A549 (cell line): ENCODE data around the gene HSD17B3. TPM values are rescaled to one million over a fixed set of nuclear protein-coding genes. Genes with fewer than 3 reads are reported as not detected.
A peak's percentile ranks its signal among the peaks of the same experiment; 100 is the strongest.

Experiments
- ATAC-seq, 2 experiments: fragments of 200-7000 bp in 1 of 2; fragments of >200 bp in 1 of 2; cut with Nextera tagmentation in 1 of 2; cut with Tn5 transposase in 1 of 2; 3 replicates each; pipeline versions ENCODE4 v1.8.0 to v1.9.1; 2018 to 2020; ENCODE audit warnings: mild to moderate bottlenecking in 1 of 2, moderate library complexity in 1 of 2
- CTCF ChIA-PET: fragments of 300-600 bp; sonication (Branson Sonifier 250); formaldehyde crosslinking; extraction: SDS; loops from one replicate; lab custom pipeline; 2021; ENCODE audit warnings: antibody characterized with exemption, inconsistent platforms; lab: Yijun Ruan, JAX
- POLR2A ChIA-PET: fragments of 350-600 bp; formaldehyde crosslinking; extraction: SDS; loops from one replicate; lab custom pipeline; 2021; ENCODE audit warnings: antibody characterized with exemption, inconsistent platforms; lab: Yijun Ruan, JAX
- DNase-seq, 2 experiments: peaks; one replicate each; pipeline versions ENCODE4 v3.0.0 to v3.0.0-alpha.2; 2011 to 2016; ENCODE audit warnings: low read depth in 1 of 2, low spot score in 1 of 2
- FAIRE-seq: peaks from 2 replicates; lab custom pipeline; 2011; peaks lifted over from hg19 to GRCh38; lab: Jason Lieb, UNC
- H3K27ac ChIP-seq, 2 experiments: fragments of >200 bp; sonication (Bioruptor Twin); formaldehyde crosslinking; 3 replicates each; pipeline ENCODE4 v1.5.1; 2016 to 2017
- H3K4me1 ChIP-seq: fragments of >200 bp; sonication (Bioruptor Twin); formaldehyde crosslinking; 3 replicates; pipeline ENCODE4 v1.6.1; 2016
- H3K4me2 ChIP-seq: fragments of >200 bp; sonication (Bioruptor Twin); formaldehyde crosslinking; 3 replicates; pipeline ENCODE4 v1.6.1; 2016
- H3K4me3 ChIP-seq: fragments of >200 bp; sonication (Bioruptor Twin); formaldehyde crosslinking; 3 replicates; pipeline ENCODE4 v1.5.1; 2016
- H3K9me3 ChIP-seq: fragments of >200 bp; sonication (Bioruptor Twin); formaldehyde crosslinking; 3 replicates; pipeline ENCODE4 v1.6.1; 2016
- BHLHE40 ChIP-seq: IDR thresholded peaks from 2 replicates; pipeline ENCODE4 v1.6.1; 2012; ENCODE audit warnings: low read depth, low read length, inconsistent platforms
- CBX2 ChIP-seq: fragments of 200-600 bp; sonication (generic); IDR thresholded peaks from 2 replicates; pipeline ENCODE4 v1.6.1; 2016; ENCODE audit warnings: low read depth, mild to moderate bottlenecking, borderline replicate concordance
- CEBPB ChIP-seq, 2 experiments: fragments of >200 bp in 1 of 2; sonication (Bioruptor Twin) in 1 of 2; formaldehyde crosslinking in 1 of 2; IDR thresholded peaks; 2 replicates each; pipeline ENCODE4 v1.6.1; 2012 to 2016
- CHD2 ChIP-seq: fragments of 150-350 bp; IDR thresholded peaks from 2 replicates; pipeline ENCODE4 v1.6.1; 2014; ENCODE audit warnings: low read length; ENCODE audit not compliant: partially characterized antibody
- EHMT2 ChIP-seq: fragments of 200-600 bp; sonication (generic); IDR thresholded peaks from 2 replicates; pipeline ENCODE4 v1.6.1; 2016; ENCODE audit warnings: antibody characterized with exemption, low read depth, mild to moderate bottlenecking, moderate library complexity
- EP300 ChIP-seq, 2 experiments: fragments of >200 bp; sonication (Bioruptor Twin); formaldehyde crosslinking; IDR thresholded peaks; 2 replicates in 1 of 2; 3 replicates in 1 of 2; pipeline ENCODE4 v1.6.1; 2016 to 2017
- FOSB ChIP-seq: fragments of 250-450 bp; sonication (Bioruptor Pico); IDR thresholded peaks from 2 replicates; pipeline ENCODE4 v1.5.0; 2020; ENCODE audit warnings: mild to moderate bottlenecking, moderate library complexity
- FOSL2 ChIP-seq, 2 experiments: fragments of 450-650 bp in 1 of 2; fragments of >200 bp in 1 of 2; sonication (Bioruptor Twin) in 1 of 2; formaldehyde crosslinking; IDR thresholded peaks; 2 replicates each; pipeline versions ENCODE4 v1.5.0 to v1.6.1; 2016 to 2020; ENCODE audit warnings: mild to moderate bottlenecking in 1 of 2, moderate library complexity in 1 of 2
- FOXS1 ChIP-seq: fragments of 250-450 bp; sonication (Bioruptor Pico); IDR thresholded peaks from 2 replicates; pipeline ENCODE4 v1.5.0; 2020; ENCODE audit warnings: mild to moderate bottlenecking, moderate library complexity
- GATA3 ChIP-seq: IDR thresholded peaks from 2 replicates; pipeline ENCODE4 v1.6.1; 2012; ENCODE audit warnings: borderline replicate concordance
- HOXA7 ChIP-seq: fragments of 250-450 bp; sonication (Bioruptor Pico); IDR thresholded peaks from 2 replicates; pipeline ENCODE4 v1.5.0; 2020; ENCODE audit warnings: mild to moderate bottlenecking, moderate library complexity
- JUN ChIP-seq, 2 experiments: fragments of >200 bp; sonication (Bioruptor Twin); formaldehyde crosslinking; IDR thresholded peaks; 2 replicates in 1 of 2; 3 replicates in 1 of 2; pipeline ENCODE4 v1.6.1; 2016 to 2017
- JUNB ChIP-seq: fragments of >200 bp; sonication (Bioruptor Twin); formaldehyde crosslinking; IDR thresholded peaks from 2 replicates; pipeline ENCODE4 v1.6.1; 2016
- KDM1A ChIP-seq: fragments of 200-600 bp; sonication (generic); IDR thresholded peaks from 2 replicates; pipeline ENCODE4 v1.6.1; 2016; ENCODE audit warnings: low read depth, mild to moderate bottlenecking
- MAZ ChIP-seq: fragments of 150-350 bp; IDR thresholded peaks from 2 replicates; pipeline ENCODE4 v1.6.1; 2014; ENCODE audit warnings: antibody characterized with exemption, low read depth, low read length, borderline replicate concordance
- NFE2L2 ChIP-seq: fragments of 150-350 bp; conservative IDR thresholded peaks from 2 replicates; pipeline ENCODE4 v1.6.1; 2014; ENCODE audit warnings: low read length
- POLR2A ChIP-seq: IDR thresholded peaks from 2 replicates; pipeline ENCODE4 v1.6.1; 2012; ENCODE audit warnings: mild to moderate bottlenecking, low read length
- SMC3 ChIP-seq: fragments of >200 bp; sonication (Bioruptor Twin); formaldehyde crosslinking; IDR thresholded peaks from 3 replicates; pipeline ENCODE4 v1.6.1; 2018; ENCODE audit warnings: inconsistent platforms
- TFCP2L1 ChIP-seq: fragments of 250-450 bp; sonication (Bioruptor Pico); IDR thresholded peaks from 2 replicates; pipeline ENCODE4 v1.5.0; 2021; ENCODE audit warnings: mild to moderate bottlenecking
- TP53 ChIP-seq: fragments of 250-450 bp; sonication (Bioruptor Pico); IDR thresholded peaks from 2 replicates; pipeline ENCODE4 v1.5.0; 2021; ENCODE audit warnings: mild to moderate bottlenecking, moderate library complexity
- ZC3H11A ChIP-seq: fragments of 450-650 bp; IDR thresholded peaks from 2 replicates; pipeline ENCODE4 v1.6.1; 2014; ENCODE audit warnings: antibody characterized with exemption, mild to moderate bottlenecking
- ZFP36 ChIP-seq: fragments of 450-650 bp; IDR thresholded peaks from 2 replicates; pipeline ENCODE4 v1.6.1; 2014; ENCODE audit warnings: borderline replicate concordance; ENCODE audit not compliant: partially characterized antibody
- ZNF302 ChIP-seq: fragments of 250-450 bp; sonication (Bioruptor Pico); IDR thresholded peaks from 2 replicates; pipeline ENCODE4 v1.9.0; 2021; ENCODE audit warnings: inconsistent platforms, mild to moderate bottlenecking, moderate library complexity
- WGBS: methylation state at CpG from one replicate; pipeline ENCODE4 v1.1.6; 2017; ENCODE audit errors: missing lambda C conversion rate; 5-methylcytosine and 5-hydroxymethylcytosine counted together
- polyA plus RNA-seq, 4 experiments: library from polyadenylated mRNA; depleted of rRNA in 3 of 4; stranded (reverse); fragments of >200 nt; fragmentation: RNase III in 1 of 4; extraction: RNeasy Plus Mini Kit Qiagen cat#74134 plus additional on column Dnase treatment in 1 of 4; gene quantifications; 2 replicates in 3 of 4; 3 replicates in 1 of 4; pipeline ENCODE4 v1.2.3, GENCODE V29; 2011 to 2017
- TF ChIP-seq, protein P1 (sequence below): fragments of >200 bp; sonication (Bioruptor Twin); formaldehyde crosslinking; IDR thresholded peaks from 2 replicates; pipeline ENCODE4 v1.6.1; 2016
- TF ChIP-seq, protein P2 (sequence below): fragments of 450-650 bp; IDR thresholded peaks from 2 replicates; pipeline ENCODE4 v1.6.1; 2014; ENCODE audit warnings: antibody characterized with exemption
- TF ChIP-seq, protein P3 (sequence below): fragments of 150-350 bp; IDR thresholded peaks from 2 replicates; pipeline ENCODE4 v1.6.1; 2014; ENCODE audit warnings: low read depth, mild to moderate bottlenecking, low read length

Gene HSD17B3
- polyA plus RNA-seq, 2 of the 4 experiments (the other 2 are of a cell fraction) = 0.22 to 0.25 TPM

DNA sequence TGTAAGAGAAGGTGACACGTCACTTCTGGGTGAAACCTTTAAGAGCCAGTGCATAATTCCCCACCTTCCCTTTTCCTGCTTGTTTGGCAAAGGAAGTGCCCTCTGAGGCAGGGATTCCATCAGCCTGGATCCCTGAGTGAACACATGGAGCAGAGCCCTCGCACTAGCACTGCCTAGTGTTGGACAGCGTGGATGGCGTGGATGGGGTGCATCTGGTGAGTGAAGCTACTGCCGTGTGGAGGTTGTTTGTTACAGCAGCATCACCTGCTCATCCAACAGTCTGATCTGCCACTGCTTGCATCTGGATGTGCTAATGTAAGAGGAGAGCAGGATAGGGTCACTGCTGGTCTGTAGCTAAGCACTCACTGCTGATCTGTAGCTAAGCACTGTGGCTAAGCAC, 46.3 kb upstream of the HSD17B3 start:
- FAIRE-seq = no peak
- Histone ChIP-seq H3K4me2 (no peak overlapping the region), H3K4me1 (peaks cover 21% of the 10 kb centered on the region), H3K27ac (no peak overlapping the region; a peak in 1 of 6 replicates), H3K4me3 (no peak overlapping the region), H3K9me3 (peaks cover 6% of the 10 kb centered on the region; the same call in 1 of the 3 replicates)
- TF ChIP-seq EHMT2 = no peak
- TF ChIP-seq, protein P1, sequence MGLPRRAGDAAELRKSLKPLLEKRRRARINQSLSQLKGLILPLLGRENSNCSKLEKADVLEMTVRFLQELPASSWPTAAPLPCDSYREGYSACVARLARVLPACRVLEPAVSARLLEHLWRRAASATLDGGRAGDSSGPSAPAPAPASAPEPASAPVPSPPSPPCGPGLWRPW = no peak
- no peak for TF ChIP-seq KDM1A
- no peak for TF ChIP-seq TFCP2L1 (CRISPR knock-in tag)
- TF ChIP-seq FOSB (CRISPR knock-in tag) = no peak
- no peak for TF ChIP-seq JUN (IDR thresholded peaks at IDR 0.05)
- TF ChIP-seq CEBPB (IDR thresholded peaks at IDR 0.05) = no peak
- TF ChIP-seq BHLHE40 = no peak
- TF ChIP-seq FOSL2 (IDR thresholded peaks at IDR 0.05) = no peak
- TF ChIP-seq FOSL2 (CRISPR knock-in tag; IDR thresholded peaks at IDR 0.05) = no peak
- TF ChIP-seq, protein P2, sequence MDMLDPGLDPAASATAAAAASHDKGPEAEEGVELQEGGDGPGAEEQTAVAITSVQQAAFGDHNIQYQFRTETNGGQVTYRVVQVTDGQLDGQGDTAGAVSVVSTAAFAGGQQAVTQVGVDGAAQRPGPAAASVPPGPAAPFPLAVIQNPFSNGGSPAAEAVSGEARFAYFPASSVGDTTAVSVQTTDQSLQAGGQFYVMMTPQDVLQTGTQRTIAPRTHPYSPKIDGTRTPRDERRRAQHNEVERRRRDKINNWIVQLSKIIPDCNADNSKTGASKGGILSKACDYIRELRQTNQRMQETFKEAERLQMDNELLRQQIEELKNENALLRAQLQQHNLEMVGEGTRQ = no peak
- TF ChIP-seq ZFP36 = no peak
- 96% methylated on average over 5 of the region's 5 CpGs for WGBS
- DNase-seq = no peak
- CTCF ChIA-PET = interaction anchor here (1.5 kb wide), 1 partner anchor 10 kb away, joined by 3 read pairs; no protein-coding TSS in a partner anchor
- ATAC-seq = peak in 1 of 2 experiments; percentile 31; a peak in 3 of 6 replicates
- POLR2A ChIA-PET = no interaction called here

DNA sequence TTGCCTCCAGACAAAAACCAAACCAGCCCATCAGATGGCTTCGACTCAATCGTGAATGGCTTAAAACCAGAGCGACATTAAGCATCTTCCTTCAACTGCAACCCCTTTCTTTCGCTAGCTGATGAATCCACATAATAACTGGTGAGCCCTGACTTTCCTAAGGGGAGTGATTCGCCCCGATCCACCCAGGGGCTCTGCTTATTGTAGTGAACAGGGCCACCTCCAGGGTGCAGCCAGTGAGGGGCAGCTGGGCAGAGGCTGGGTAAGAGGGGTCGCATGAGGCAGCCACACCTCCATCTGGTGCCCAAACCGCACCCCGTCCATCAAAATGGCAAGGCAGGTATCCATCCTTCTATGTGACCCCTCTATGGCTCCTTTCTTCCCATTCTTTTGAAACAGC, 43.6 kb upstream of the HSD17B3 start:
- TF ChIP-seq ZNF302 (CRISPR knock-in tag) (no peak), ZC3H11A (no peak), SMC3 (no peak), EP300 (IDR thresholded peaks at IDR 0.05) (no peak), FOSB (CRISPR knock-in tag) (no peak), POLR2A (no peak), CHD2 (no peak), NFE2L2 (no peak), TP53 (CRISPR knock-in tag) (no peak)
- TF ChIP-seq, protein P3, sequence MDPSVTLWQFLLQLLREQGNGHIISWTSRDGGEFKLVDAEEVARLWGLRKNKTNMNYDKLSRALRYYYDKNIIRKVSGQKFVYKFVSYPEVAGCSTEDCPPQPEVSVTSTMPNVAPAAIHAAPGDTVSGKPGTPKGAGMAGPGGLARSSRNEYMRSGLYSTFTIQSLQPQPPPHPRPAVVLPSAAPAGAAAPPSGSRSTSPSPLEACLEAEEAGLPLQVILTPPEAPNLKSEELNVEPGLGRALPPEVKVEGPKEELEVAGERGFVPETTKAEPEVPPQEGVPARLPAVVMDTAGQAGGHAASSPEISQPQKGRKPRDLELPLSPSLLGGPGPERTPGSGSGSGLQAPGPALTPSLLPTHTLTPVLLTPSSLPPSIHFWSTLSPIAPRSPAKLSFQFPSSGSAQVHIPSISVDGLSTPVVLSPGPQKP = no peak
- no peak overlapping the region for H3K4me2 ChIP-seq
- ChIA-PET CTCF (interaction anchor here (1.0 kb wide), 1 partner anchor 18 kb away, joined by 3 read pairs; no protein-coding TSS in a partner anchor), POLR2A (interaction anchor here (0.6 kb wide), 1 partner anchor 433 kb away, joined by 6 read pairs; no protein-coding TSS in a partner anchor)
- H3K27ac ChIP-seq = peak overlapping the region; percentile 78 to 86
- H3K9me3 ChIP-seq = no peaks in the 10 kb centered on the region
- no peak overlapping the region for H3K4me3 ChIP-seq
- peaks cover 43% of the 10 kb centered on the region for H3K4me1 ChIP-seq
- ATAC-seq (peak in 1 of 2 experiments; percentile 49; a peak in 4 of 6 replicates), FAIRE-seq (no peak), DNase-seq (no peak)
- WGBS = 94% methylated on average over 9 of the region's 9 CpGs

DNA sequence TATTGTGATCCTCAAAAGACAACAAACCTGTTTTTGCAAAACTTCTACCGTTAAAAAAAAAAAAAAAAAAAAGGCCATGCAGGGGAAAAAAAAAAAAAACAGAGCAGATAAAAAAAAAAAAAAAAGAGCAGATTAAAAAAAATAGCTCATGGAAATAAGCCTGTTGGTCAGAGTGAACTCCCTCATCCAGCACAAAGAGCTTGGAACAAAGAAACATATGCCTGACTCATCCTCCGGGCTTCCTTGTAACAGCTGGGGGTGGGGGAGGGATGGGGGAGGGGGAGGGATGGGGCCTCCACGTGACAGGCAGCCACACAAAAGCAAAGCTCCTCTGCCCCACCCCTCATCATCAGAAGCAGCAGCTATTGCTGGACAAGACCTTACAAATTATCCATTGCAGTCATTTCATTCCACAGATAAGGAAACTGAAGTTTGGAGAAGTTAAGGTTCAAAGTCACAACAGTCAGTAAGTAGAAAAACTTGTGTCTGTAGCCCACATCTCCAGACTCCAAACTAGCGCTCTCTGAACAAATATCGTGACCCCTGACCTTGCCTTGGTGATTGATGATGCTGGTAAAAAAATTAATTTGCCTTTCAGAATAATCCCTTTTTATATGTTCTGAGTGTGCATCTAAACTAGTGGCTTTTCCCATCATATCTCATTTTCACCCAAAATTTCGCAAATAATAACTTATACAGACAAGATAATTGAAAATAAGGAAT, 42.6 kb upstream of the HSD17B3 start:
- peak; percentile 71 for ATAC-seq
- H3K4me2 ChIP-seq = peak overlapping the region; percentile 66
- no peak for FAIRE-seq
- CTCF ChIA-PET = interaction anchor here (0.6 to 0.7 kb wide), 3 partner anchors 496 to 1043 kb away, joined by 3 to 4 read pairs (median 3); no protein-coding TSS in a partner anchor
- POLR2A ChIA-PET = interaction anchor here (0.6 to 1.4 kb wide), 12 partner anchors 15 to 1043 kb away, joined by 3 to 11 read pairs (median 4); no protein-coding TSS in a partner anchor
- no peaks in the 10 kb centered on the region for H3K9me3 ChIP-seq
- 41% methylated on average over 6 of the region's 6 CpGs for WGBS
- H3K27ac ChIP-seq = peak overlapping the region; percentile 78 to 86
- H3K4me3 ChIP-seq = no peak overlapping the region
- peaks cover 49% of the 10 kb centered on the region for H3K4me1 ChIP-seq
- peak; percentile 88 to 90 for DNase-seq
- TF ChIP-seq HOXA7 (no peak), JUN (IDR thresholded peaks at IDR 0.05) (peak in 1 of 2 experiments; percentile 39; a peak in 1 of 5 replicates), FOXS1 (CRISPR knock-in tag) (no peak), KDM1A (no peak), GATA3 (no peak), TFCP2L1 (CRISPR knock-in tag) (no peak), FOSL2 (IDR thresholded peaks at IDR 0.05) (0 out of 2 replicates have a peak, but pooled peaks have one; percentile 14), FOSL2 (CRISPR knock-in tag; IDR thresholded peaks at IDR 0.05) (0 out of 2 replicates have a peak, but pooled peaks have one; percentile 26), MAZ (no peak), JUNB (peak; percentile 37; the same call in 1 of the 2 replicates), CBX2 (no peak), BHLHE40 (no peak), ZC3H11A (no peak)
- TF ChIP-seq, protein P2 = 0 out of 2 replicates have a peak, but pooled peaks have one; percentile 27
- TF ChIP-seq, protein P3 = no peak
